Measurements from ENCODE around the gene FNBP1L.

The FNBP1L gene

GRCh38 chr1:93495911-93496310 lies 48.0 kb downstream of the FNBP1L start:
- DNase-seq = no peak

GRCh38 chr1:93496520-93496919 lies 48.6 kb downstream of the FNBP1L start:
- no peak for DNase-seq

GRCh38 chr1:93499075-93499474 lies 51.2 kb downstream of the FNBP1L start:
- DNase-seq = no peak

- no peak for DNase-seq
These were observed 51.6 kb downstream of the FNBP1L start for GRCh38 chr1:93499533-93499932.

- no peak for DNase-seq
These were observed 52.4 kb downstream of the FNBP1L start for GRCh38 chr1:93500275-93500674.

GRCh38 chr1:93501399-93501798 lies 53.5 kb downstream of the FNBP1L start:
- DNase-seq = no peak

GRCh38 chr1:93501829-93502369 lies 54.0 kb downstream of the FNBP1L start:
- no peak for DNase-seq

- DNase-seq = no peak
These were observed 54.7 kb downstream of the FNBP1L start for GRCh38 chr1:93502571-93502970.

GRCh38 chr1:93503163-93503562 lies 55.2 kb downstream of the FNBP1L start:
- DNase-seq = no peak

GRCh38 chr1:93503816-93504215 lies 55.9 kb downstream of the FNBP1L start:
- no peak for DNase-seq

GRCh38 chr1:93504247-93505033 lies 56.5 kb downstream of the FNBP1L start:
- DNase-seq = no peak

- DNase-seq = no peak
These were observed 58.2 kb downstream of the FNBP1L start for GRCh38 chr1:93506126-93506525.

GRCh38 chr1:93516164-93516563 lies 68.2 kb downstream of the FNBP1L start:
- no peak for DNase-seq

- DNase-seq = no peak
These were observed 70.6 kb downstream of the FNBP1L start for GRCh38 chr1:93518516-93518915.

GRCh38 chr1:93519199-93519829 lies 71.4 kb downstream of the FNBP1L start:
- no peak for DNase-seq

- no peak for DNase-seq
These were observed 73.7 kb downstream of the FNBP1L start for GRCh38 chr1:93521618-93522017.

GRCh38 chr1:93522721-93523120 lies 74.8 kb downstream of the FNBP1L start:
- no peak for DNase-seq

GRCh38 chr1:93525431-93525830 lies 77.5 kb downstream of the FNBP1L start:
- DNase-seq = no peak

GRCh38 chr1:93526431-93526830 lies 78.5 kb downstream of the FNBP1L start:
- DNase-seq = no peak

GRCh38 chr1:93528412-93528811 lies 80.5 kb downstream of the FNBP1L start:
- no peak for DNase-seq

- DNase-seq = no peak
These were observed 83.3 kb downstream of the FNBP1L start for GRCh38 chr1:93531193-93531592.

- no peak for DNase-seq
These were observed 85.0 kb downstream of the FNBP1L start for GRCh38 chr1:93532780-93533378.

- DNase-seq = no peak
These were observed 85.8 kb downstream of the FNBP1L start for GRCh38 chr1:93533677-93534076.

GRCh38 chr1:93537396-93537795 lies 89.5 kb downstream of the FNBP1L start:
- DNase-seq = no peak

Measured in NCI-H510A (cell line).